Uterus (tissue), 4 donors: ENCODE results near the gene BIRC5. TPM values are rescaled to one million over a fixed set of nuclear protein-coding genes. Genes with fewer than 3 reads are reported as not detected.

Experiments
- DNase-seq, 2 donors: peaks; one replicate each; pipeline ENCODE4 v3.0.0-alpha.2; 2019 to 2020
- H3K27ac ChIP-seq, 2 donors: fragments of 200-600 bp; sonication (generic); 1 replicate in 1 of 2; 2 replicates in 1 of 2; pipeline ENCODE4 v1.5.1; 2016 to 2018
- H3K27me3 ChIP-seq, 2 donors: fragments of 200-600 bp; sonication (generic); one replicate each; pipeline ENCODE4 v1.5.1; 2018 to 2019; ENCODE audit warnings: control low read depth in 1 of 2
- H3K36me3 ChIP-seq, 2 donors: fragments of 200-600 bp; sonication (generic); one replicate each; pipeline ENCODE4 v1.5.1; 2019; ENCODE audit warnings: control low read depth in 1 of 2
- H3K4me1 ChIP-seq, 2 donors: fragments of 200-600 bp; sonication (generic); one replicate each; pipeline ENCODE4 v1.5.1; 2018 to 2019; ENCODE audit warnings: control low read depth in 1 of 2
- H3K4me3 ChIP-seq, 2 donors: fragments of 200-600 bp; sonication (generic); 1 replicate in 1 of 2; 2 replicates in 1 of 2; pipeline ENCODE4 v1.5.1; 2018 to 2019; ENCODE audit warnings: mild to moderate bottlenecking in 1 of 2
- H3K9me3 ChIP-seq, 2 donors: fragments of 200-600 bp; sonication (generic); one replicate each; pipeline ENCODE4 v1.5.1; 2019; ENCODE audit warnings: control low read depth in 1 of 2
- POLR2A ChIP-seq, 2 donors: fragments of 450-650 bp; IDR thresholded peaks; one replicate each; pipeline ENCODE4 v1.6.1; 2016; ENCODE audit warnings: antibody characterized with exemption in 2 of 2, mild to moderate bottlenecking in 1 of 2, moderate library complexity in 1 of 2
- intact Hi-C: fragments of 100-400 bp; cut with DNase I; formaldehyde crosslinking; loops from one replicate; pipeline ENCODE4 v1.15.1; 2023; ENCODE audit warnings: low total_unique reads
- total RNA-seq, 4 donors: library from RNA; depleted of rRNA in 3 of 4; stranded (reverse); fragments of >200 nt in 3 of 4; gene quantifications; one replicate each; pipeline versions ENCODE4 v1.1.0 to v1.2.4, GENCODE V29; 2014 to 2023
- TF ChIP-seq, protein P1 (sequence below), 4 experiments: fragments of 200-600 bp in 2 of 4; fragments of 450-650 bp in 2 of 4; sonication (generic) in 2 of 4; IDR thresholded peaks; one replicate each; pipeline ENCODE4 v1.5.1; 2016 to 2019; ENCODE audit warnings: antibody characterized with exemption in 4 of 4, mild to moderate bottlenecking in 2 of 4, moderate library complexity in 1 of 4
- donor health status: DM: yes; HTN: yes; CAD: no.

Gene BIRC5
- total RNA-seq, 4 donors from 2014 or later = 26.3 to 29.7 TPM; not detected in 2

DNA sequence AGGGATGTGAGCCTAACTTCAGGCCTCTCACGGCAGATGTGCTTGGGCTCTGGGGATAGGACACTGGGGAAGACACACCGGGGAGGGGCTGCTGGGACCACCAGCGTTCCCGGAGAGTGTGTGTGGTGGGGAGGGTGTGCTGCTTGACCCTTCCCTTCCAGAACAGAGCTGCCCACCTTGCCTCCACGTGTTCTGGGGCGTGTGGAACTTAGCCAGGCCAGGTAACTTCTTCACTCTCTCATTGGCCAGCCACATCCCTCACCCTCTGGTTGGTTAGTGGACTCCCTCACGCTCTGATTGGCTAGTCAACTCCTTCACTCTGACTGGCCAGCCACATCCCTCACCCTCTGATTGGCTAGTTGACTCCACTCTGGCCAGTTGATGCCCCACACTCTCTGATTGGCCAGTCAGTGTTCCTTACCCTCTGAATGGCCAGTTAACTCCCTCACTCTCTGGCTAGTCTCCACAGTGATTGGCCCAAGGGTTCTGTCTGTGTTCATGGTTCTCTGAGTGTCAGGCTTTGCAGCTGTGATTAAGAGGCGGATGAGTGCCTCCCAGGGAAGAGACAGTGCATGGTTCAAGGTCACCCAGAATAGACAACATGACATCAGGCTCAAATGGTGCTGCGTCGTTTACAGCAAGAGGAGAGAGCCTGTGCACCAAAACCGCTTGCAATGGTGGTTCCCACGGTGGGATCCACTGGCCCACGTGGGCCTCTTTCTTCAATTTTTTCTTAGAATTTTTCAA is 27.4 kb downstream of the BIRC5 start:
- Histone ChIP-seq H3K4me1 (no peaks in the 10 kb centered on the region), H3K9me3 (no peaks in the 10 kb centered on the region), H3K27ac (no peak overlapping the region), H3K36me3 (no peaks in the 10 kb centered on the region), H3K27me3 (no peaks in the 10 kb centered on the region), H3K4me3 (no peak overlapping the region)
- intact Hi-C loops = no loop called here
- TF ChIP-seq POLR2A (IDR thresholded peaks at IDR 0.05) = no peak
- TF ChIP-seq, protein P1, sequence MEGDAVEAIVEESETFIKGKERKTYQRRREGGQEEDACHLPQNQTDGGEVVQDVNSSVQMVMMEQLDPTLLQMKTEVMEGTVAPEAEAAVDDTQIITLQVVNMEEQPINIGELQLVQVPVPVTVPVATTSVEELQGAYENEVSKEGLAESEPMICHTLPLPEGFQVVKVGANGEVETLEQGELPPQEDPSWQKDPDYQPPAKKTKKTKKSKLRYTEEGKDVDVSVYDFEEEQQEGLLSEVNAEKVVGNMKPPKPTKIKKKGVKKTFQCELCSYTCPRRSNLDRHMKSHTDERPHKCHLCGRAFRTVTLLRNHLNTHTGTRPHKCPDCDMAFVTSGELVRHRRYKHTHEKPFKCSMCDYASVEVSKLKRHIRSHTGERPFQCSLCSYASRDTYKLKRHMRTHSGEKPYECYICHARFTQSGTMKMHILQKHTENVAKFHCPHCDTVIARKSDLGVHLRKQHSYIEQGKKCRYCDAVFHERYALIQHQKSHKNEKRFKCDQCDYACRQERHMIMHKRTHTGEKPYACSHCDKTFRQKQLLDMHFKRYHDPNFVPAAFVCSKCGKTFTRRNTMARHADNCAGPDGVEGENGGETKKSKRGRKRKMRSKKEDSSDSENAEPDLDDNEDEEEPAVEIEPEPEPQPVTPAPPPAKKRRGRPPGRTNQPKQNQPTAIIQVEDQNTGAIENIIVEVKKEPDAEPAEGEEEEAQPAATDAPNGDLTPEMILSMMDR (IDR thresholded peaks at IDR 0.05) = no peak
- DNase-seq = no peak

DNA sequence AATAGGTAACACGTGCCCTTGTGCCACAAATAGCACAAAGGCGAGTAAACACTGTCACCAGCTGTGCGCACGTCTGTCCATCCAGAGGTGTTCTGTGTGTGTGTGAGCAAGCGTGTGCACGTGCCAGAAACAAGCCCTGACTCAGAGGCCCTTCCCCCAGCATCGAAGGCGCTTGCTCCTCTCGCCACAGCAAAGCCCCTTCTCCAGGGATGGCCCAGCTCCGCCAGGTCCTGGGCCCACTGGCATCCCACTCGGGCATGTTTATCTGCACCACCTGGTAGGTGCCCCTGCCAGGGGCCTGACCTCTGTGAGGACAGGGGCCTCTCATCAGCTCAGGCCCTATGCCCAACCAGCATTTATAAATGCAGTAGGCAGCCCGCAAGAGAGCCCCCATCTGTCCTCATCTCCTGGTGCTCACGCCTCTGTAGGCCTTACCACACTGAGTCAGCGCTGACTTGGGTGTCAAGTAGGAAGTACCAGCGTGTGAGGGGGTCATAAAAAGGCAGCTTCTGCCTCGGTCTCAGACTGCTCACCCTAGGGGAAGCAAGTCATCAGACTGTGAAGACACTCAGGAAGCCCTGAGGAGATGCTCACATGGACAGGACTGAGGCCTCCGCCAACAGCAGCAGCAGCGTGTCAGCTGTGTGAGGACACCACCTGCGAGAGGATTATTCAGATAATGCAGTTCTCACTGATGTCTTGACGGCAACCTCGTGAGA is 28.1 kb downstream of the BIRC5 start:
- Histone ChIP-seq H3K27me3 (no peaks in the 10 kb centered on the region), H3K4me3 (no peak overlapping the region), H3K4me1 (no peaks in the 10 kb centered on the region), H3K27ac (no peak overlapping the region), H3K9me3 (no peaks in the 10 kb centered on the region), H3K36me3 (no peaks in the 10 kb centered on the region)
- no peak for TF ChIP-seq POLR2A (IDR thresholded peaks at IDR 0.05)
- TF ChIP-seq, protein P1 (IDR thresholded peaks at IDR 0.05) = no peak
- intact Hi-C loops = no loop called here
- DNase-seq = no peak

DNA sequence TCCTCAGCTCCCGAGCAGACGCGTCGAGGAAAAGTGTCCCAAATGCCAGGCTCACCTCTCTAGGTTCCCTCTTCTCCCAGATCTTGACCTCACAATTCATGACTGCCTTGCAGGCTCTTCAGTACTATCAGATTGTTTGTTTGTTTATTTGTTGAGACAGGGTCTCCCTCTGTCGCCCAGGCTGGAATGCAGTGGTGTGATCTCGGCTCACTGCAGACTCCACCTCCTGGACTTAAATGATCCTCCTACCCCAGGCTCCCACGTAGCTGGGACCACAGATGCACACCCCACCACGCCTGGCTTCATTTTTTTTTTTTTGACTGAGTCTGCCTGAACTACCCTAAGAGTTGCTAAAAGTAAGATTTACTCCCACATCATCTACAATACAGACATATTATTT is 33.3 kb downstream of the BIRC5 start:
- DNase-seq = no peak
- Histone ChIP-seq H3K4me3 (no peak overlapping the region), H3K27ac (no peak overlapping the region), H3K9me3 (no peaks in the 10 kb centered on the region), H3K27me3 (no peaks in the 10 kb centered on the region), H3K36me3 (no peaks in the 10 kb centered on the region), H3K4me1 (no peaks in the 10 kb centered on the region)
- no peak for TF ChIP-seq POLR2A (IDR thresholded peaks at IDR 0.05)
- TF ChIP-seq, protein P1 (IDR thresholded peaks at IDR 0.05) = no peak
- intact Hi-C loops = no loop called here

DNA sequence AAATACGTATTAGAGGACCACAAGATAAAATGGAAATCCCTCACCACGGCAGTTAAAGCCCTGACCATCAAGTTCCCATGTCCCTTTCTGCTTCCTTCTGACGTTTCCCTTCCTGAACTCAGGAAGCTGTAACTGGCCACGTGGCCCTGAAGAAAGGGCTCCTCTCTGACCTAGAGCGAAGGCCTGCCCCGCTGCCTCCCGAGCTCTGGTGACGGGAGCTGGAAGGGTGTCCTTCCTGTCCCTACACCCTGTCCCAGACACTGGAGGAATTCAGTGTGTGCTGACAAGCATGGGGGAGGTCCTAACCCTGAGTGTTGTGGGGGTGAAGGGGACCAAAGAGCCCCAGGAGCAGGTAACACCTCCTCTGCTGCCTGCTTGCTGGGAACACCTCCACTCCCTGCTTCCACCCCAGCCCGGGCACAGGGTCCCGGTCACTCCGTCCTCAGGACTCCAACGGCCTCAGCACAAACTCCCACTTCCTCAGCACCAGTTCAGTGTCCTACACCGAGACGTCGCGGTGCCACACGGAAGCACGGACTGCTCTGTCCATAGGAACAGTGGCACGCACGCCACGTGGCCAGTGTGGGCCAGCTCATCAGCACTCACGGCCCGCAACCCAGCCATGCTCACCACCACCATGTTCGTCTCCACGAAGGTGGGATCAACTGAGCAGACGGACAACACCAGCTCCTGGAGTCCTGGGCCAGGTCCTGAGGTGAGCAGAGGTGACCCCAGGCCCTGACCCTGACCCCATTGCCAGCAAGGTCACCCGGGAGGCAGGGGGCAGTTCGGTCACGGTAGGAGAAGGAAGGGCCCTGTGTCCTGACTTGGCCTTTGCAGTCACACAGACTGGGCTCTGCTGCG is 34.2 kb downstream of the BIRC5 start:
- intact Hi-C loops = no loop called here

More for the DNA sequence above, 34.2 kb downstream of the BIRC5 start:
- H3K9me3 ChIP-seq = no peaks in the 10 kb centered on the region
- H3K4me3 ChIP-seq = no peak overlapping the region
- peak overlapping the region in 1 of 2 donors; percentile 1 for H3K27ac ChIP-seq
- H3K36me3 ChIP-seq = no peaks in the 10 kb centered on the region
- no peaks in the 10 kb centered on the region for H3K4me1 ChIP-seq
- no peak for DNase-seq
- no peak for TF ChIP-seq POLR2A (IDR thresholded peaks at IDR 0.05)
- TF ChIP-seq, protein P1 (IDR thresholded peaks at IDR 0.05) = no peak
- H3K27me3 ChIP-seq = no peaks in the 10 kb centered on the region
